Dermis microvascular lymphatic vessel endothelial cell (primary cell): ENCODE data around the gene CYTH4. TPM values are rescaled to one million over a fixed set of nuclear protein-coding genes. Genes with fewer than 3 reads are reported as not detected.

Experiments used
- DNase-seq, 2 donors: peaks; one replicate each; pipeline versions ENCODE4 v3.0.0 to v3.0.0-alpha.2; 2010; ENCODE audit warnings: low read depth in 2 of 2
- total RNA-seq: library from RNA; depleted of rRNA; stranded (reverse); fragments of >200 nt; gene quantifications from 2 replicates; pipeline ENCODE4 v1.2.1, GENCODE V29; 2014

Gene CYTH4
- total RNA-seq, 1 donor from 2014 or later = 0.13 TPM

DNA sequence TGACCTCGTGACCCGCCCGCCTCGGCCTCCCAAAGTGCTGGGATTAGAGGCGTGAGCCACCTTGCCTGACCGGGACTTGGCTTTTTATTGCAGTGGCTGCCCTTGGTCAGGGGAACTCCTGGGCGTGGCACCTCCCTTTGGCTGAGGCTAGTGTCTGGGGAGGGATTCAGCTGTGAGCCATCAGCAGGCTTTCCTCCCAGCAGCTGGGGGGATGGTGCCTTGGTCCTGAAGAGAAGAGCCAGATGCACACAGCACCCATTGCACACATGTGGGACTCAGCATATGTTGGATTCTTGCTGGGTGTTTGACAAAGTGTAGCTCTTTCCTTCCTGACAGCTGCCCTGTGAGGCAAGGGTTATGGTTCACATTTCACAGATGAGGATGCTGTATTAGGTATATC, 8.4 kb downstream of the CYTH4 start:
- DNase-seq = no peak

DNA sequence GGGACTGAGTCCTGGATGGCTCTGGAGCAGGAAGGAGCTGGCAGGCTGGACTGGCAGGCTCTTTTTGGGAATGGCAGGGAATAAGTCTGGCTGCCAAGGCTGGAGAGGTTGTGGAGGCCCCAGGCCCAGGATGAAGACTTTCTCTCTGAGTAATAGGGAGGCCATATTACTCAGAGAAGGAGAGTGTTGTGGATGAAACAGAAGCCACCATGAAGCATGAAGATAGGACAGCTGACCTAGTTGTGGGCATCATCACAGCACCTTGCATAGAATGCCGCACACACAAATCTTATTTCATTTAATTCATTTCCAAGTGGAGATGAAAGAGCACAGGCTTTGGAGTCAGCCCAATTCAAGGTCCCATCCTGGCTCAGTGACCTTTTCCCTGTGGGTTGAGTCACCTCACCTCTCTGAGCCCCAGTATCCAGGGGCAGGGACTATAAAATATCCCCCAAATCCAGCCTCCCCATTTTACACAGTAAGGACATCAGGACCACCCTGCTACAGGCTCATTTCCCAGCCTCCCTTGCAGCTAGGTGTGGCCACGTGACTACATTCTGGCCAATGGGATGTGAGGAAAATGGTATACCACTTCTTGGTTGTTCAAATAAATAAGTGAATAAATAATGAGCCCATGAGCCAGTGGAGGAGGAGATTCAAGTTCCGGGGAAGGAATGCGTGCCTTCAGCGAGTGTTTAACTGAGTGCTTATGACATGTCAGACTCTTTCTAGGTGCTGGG, 9.4 kb downstream of the CYTH4 start:
- no peak for DNase-seq

DNA sequence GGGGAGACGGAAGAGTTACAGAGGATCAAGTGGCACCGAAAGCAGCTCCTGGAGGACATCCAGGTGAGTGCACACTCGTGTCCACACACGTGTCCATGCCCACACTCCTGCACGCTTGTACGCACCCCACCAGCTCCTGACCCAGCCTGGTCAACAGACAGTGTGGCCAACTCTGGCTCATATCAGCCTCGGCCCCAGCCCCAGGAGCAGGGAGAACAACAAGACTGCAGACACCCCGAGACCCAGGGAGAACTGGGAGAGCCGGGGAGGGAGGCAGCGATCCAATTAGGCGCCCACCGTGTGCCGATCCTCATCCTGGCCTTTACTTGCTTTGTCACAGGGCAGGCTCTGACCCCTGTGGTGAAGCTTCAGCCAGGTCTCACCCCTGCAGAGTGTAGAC, 10.3 kb downstream of the CYTH4 start:
- no peak for DNase-seq

DNA sequence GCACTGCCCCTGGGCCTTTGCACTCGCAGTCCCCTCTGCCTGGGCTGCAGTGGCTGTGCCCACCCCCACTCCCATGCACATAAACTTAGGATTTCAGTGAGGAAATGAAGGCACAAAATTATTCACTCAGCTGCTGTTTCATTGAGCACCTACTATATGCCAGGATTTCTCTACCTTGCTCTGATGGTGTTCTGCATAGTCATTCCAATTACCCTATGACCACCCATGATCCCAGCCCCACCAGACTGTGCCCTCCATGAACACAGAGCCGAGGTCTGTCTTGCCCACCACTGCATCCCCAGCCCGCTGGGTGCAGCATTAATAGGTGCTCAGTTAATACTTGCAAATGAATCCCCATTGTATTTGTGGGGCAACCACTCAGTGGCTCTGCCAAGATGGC, 10.9 kb downstream of the CYTH4 start:
- DNase-seq = no peak

DNA sequence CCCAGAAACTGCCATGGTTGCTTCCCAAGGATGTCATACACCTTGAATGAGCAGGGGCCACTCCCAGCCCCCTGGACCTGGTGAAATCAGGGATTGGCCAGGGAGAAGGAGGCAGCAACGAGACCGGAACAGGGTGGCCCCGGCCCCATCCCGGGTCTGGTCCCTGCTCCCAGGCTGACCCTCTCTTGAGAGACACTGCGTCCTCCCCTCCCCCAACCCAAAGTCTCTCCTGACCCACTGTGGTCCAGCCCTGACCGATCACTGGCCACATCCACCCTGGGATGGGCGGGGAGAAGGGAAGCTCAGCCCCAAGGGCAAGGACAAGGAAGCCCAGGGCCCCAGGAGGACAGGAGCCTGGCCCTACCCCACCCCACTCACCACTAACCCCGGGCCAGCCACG, 12.4 kb downstream of the CYTH4 start:
- no peak for DNase-seq

DNA sequence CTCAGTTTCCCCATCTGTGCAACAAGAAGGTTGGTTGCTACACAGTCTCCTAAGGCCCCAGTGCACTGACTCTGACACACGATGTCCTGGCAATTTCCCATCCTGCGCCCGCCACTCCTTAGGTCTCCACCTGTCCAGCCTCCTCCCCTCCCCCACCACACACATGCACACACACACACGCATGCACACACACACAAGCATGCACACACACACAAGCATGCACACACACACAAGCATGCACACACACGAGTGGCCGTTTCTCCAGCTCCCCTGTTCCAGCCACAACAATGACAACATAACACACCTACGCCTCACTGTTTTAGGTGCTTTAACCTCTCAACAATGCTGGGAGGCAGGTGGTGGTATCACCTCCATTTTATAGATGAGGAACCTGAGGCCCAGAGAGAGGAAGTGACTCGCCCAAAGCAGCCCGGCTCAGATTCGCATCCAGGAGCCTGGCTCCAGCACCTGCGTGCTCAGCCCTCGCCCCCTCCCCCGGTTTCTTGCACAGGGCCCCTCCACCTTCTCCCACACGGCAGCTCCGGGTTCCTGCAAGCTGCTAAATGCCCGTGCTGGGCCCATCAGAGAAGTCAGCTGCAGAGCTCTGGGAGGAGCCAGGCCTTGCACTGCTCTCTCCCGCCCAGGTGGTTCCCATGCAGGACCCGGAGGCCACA, 13.0 kb downstream of the CYTH4 start:
- DNase-seq = no peak

DNA sequence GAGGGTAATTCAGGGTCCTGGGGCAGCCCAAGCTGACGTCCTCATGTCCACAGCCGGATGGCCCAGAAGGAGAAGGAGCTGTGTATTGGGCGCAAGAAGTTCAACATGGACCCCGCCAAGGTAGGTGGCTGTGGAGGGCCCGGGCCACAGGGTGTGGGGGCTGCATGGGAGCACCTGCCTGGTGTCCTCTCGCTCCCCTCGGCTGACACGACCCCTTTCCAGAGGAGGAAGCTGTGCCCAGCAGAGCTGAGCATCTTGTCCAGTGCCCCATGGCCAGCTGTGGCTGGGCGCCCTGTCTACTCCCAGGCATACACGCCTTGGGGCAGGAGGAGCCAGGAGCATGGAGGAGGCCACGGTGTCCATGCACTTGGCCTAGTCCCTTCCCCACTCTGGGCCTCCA, 13.6 kb downstream of the CYTH4 start:
- no peak for DNase-seq

DNA sequence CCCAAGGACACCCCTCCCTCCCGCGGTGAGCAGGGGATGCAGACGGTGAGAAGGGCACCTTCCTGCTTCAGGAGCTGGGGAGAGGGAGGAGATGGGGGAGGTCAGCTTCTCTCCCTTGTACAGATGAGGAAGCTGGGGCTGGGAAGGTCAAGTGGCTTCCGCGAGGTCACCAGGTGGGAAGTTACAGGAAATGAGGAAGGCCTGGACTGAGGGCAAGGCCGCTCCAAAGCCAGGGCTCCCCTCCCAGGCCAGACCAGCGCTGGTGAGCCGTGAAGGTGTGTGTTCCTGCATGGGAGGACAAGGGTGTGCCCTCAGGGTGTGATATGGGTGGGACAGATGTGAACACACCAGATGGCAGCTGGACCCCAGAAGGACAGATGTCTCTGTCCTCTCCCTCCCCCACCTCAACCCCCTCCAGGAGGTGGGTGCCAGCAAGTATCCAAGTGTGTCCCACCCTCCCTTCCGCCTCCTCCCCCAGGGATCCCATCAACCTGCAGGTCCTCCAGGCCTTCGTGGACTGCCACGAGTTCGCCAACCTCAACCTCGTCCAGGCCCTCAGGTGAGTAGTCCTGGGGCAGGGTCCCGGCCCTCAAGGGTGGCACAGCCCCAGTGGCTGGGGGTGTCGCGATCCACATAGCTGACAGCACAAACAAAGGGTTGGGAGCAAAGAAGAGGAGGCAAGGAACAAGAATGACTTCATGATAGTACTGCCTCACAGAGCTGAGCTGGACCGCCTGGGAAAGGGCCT, 16.6 kb downstream of the CYTH4 start:
- DNase-seq = no peak

DNA sequence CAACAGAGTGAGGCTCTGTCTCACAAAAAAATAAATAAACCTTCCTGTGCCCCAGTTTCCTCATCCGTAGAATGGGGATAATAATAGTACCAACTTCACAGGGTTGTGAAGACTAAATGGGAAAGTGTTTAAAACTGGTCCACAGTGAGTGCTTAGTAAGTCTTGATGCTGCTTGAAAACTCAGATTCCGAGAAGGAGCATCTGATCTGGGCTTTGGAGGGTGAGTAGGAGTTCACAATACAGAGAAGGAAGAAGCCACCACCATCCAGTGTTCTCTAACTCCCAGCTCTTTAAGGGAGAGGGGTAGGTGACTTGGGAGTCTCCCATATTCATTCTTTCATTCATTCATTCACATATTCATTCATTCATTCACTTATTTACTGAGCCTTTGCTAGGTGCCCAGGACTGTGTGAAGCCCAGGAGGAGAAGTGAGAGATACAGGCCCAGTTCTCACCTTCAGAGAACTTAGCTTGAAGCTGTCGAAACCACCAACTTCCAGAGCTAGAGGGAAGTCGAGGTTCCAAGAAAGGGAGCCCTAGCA, 17.7 kb downstream of the CYTH4 start:
- no peak for DNase-seq

DNA sequence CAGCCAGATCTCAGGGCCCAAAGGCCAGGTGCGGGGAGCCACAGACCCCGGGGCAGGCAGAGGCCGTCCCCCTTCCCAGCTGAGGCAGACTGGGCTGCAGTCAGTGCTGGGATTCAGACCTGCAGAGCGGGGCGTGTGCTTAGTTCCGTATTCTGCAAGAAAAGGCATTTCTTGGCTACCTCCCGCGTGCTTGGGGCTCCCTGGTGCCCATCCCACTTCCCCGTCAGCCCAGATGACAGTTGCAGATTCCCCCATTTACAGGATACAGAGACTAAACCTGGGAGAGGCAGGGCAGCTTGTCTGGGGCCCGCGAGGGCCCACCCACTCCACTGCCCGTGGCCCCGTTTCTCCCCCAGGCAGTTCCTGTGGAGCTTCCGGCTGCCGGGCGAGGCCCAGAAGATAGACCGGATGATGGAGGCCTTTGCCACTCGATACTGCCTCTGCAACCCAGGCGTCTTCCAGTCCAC, 18.3 kb downstream of the CYTH4 start:
- no peak for DNase-seq

DNA sequence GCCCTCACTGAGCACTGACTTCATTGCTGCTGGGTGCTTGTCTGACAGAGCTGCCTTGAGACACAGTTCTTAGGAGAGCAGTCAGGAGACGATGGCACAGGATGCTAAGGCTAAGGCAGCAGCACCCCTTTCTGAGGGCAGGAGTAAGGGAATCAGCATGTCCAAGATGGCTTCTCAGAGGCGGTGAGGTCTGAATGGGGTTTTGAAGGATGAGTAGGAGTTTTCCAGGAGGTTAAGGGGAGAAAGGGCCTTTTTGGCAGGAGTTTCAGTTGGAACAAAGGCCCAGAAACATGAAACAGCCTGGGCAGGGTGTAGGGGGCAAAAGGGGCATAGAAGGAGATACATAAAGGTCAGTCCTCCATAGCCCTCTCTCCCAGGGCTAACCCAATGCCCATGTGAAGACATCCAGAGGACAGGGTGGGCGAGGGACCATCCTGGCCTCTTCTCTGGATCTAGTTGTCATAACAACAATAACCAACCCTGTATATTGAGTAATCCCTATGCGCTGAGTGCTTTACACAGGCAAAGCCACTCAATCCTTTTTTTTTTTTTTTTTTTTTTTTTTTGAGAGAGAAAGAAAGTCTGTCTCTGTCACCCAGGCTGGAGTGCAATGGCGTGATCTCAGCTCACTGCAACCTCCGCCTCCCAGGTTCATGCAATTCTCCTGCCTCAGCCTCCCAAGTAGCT, 19.0 kb downstream of the CYTH4 start:
- no peak for DNase-seq

DNA sequence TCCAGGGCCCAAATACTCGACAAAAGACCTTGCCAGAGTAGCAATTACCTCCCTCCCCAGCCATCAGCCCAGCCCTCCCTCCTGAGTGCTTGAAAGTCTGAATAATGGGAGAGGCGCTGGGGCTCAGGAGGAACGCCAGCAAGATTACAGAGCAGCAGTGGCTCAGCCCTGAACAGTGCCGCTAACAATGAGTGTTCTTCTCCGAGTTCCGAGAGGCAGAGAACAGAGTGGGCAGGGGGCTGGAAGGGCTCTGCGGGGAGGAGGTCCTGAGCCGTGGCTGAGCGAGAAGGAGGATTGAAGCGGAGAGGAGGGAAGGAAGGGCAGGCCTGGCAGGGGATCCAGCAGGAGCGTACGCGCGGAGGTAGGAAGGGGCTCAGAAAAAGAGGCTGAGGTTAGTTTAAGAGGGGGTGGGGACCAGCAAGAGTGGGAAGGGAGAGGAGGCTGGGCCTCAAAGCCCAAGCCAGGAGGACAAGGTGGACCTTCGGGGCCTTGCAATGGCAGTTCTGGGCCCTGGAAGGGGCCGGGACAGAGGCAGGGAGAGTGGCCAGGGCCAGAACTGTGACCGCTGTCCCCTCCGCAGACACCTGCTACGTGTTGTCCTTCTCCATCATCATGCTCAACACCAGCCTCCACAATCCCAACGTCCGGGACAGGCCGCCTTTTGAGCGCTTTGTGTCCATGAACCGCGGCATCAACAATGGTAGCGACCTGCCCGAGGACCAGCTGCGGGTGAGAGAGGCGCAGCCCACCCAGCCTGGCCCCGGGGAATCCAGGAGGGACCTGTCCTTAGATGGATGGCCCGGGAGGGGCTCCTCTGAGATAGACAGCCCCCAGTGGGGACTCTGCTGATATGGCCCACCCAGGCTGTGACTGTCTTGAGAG, 20.6 kb downstream of the CYTH4 start:
- DNase-seq = no peak

DNA sequence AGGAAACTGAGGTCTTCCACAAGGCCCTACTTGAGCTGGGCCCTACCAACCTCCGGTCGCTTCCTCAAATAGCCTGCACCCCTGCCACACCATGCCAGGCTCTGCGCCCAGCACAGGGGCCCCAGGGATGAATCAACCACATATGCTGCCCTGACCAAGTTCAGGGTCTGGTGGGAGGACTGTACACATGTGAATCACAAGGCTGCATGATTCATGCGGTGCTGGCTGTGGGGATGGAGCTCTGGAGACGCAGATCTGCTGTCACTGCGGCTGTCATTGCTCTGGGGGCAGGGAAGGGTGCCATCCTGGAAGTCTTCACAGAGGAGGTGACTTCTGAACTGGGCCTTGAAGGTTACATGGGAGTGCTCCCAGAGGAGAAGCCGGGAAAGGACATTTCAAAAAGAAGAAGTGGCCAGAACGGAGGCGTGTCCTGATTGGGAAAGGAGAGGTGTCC, 21.5 kb downstream of the CYTH4 start:
- peak; percentile 9 to 88 for DNase-seq

DNA sequence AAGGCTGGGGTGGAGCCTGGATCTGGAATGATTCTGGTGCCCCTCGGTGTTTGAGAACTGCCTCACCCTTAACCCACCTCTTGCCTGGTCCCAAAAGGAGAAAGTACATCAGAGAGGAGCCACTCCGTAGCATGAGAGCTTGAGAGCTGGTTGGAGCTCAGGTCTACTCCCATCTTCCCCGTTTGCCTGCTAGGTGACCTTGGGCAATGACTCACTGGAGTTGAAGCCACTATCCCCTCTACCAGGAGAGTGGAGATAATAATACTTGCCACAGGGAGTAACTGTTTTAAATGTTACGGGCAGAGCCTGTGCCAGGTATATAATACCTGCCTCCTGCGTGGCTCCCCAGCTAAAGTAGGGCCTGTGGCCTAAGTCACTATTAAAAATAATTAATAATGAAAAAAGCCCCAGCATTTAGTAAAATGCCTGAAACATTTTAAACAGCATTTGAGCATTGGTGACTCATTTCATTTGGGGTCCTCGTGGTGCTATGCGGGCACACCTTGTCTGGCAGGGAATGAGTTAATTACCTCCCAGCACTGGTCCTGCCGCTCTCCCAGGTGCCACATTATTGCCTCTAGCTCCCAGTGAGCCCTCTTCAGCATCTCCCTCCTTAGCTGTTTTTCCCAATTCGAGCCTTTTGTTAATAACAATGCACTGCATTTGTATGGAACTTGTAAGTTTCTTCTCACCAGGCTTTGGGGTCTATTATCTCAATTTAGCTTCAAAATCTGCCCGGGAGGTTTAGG, 22.5 kb downstream of the CYTH4 start:
- peak in 1 of 2 donors; percentile 51 for DNase-seq

DNA sequence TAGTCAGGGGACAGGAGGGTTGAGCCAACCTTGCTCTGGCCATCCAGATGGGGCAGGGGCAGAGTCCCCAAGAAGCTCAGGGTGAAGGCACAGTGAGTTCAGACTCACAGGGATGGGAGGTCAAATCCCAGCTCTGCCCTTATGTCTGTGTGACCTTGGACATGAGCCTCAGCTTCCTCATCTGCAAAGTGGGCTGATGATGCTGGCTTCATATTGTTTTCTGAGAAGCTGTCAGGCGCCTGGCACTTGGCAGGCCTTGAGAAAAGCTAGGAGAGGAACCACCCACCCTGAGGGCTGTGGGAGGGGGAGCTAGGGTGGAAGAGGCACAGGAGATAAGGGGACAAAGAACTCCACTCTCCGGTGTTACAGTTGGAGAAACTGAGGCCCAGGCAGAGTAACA, 23.6 kb downstream of the CYTH4 start:
- no peak for DNase-seq

DNA sequence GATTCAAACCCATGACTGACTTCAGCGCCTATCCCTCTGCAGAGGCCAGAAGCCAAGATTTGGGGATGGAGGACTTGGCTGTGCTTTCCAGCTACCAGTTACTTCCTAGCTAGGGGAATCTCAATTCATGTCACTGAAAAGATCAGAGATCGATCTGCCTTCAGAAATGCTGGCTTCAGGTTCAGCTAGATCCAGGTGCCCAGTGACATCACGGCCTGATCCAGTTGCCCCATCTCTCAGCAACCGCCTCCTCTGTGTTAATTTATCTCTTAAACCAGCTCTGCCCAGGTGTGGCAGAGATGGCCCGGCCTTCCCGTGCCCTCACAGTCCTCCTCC, 24.2 kb downstream of the CYTH4 start:
- no peak for DNase-seq

DNA sequence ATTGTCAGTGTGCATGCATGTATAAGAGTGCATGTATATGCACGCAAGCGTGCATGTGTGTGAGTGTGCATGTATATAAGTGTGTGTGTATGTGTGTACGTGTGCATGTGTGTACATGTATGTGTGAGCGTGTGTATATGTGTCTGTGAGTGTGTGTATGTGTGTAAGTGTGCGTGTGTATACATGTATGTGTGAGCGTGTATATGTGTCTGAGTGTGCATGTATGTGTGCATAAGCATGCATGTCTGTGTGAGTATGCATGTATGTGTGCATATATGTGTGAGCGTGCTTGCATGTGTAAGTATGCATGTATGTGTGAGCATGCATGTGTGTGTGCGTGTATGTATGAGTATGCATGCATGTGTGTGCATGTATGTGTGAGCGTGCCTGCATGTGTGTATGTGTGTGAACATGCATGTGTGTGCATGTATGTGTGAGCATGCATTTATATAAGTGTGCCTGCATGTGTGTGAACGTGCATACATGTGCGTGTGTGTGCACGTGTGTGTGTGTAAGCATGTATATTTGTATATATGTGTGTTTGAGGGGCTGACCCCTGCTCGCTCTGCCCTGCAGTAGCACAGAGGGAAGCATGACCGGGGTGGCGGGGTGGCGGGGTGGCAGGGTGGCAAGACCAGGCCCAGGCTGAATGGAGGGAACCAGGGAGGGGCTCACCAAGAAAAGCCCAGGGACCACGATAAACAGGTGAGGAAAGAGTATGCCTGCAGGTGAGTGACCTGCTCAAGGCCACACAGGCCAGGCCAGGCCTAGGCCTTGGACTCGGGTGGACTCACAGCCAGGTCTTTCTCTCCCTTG, 26.3 kb downstream of the CYTH4 start:
- DNase-seq = no peak

DNA sequence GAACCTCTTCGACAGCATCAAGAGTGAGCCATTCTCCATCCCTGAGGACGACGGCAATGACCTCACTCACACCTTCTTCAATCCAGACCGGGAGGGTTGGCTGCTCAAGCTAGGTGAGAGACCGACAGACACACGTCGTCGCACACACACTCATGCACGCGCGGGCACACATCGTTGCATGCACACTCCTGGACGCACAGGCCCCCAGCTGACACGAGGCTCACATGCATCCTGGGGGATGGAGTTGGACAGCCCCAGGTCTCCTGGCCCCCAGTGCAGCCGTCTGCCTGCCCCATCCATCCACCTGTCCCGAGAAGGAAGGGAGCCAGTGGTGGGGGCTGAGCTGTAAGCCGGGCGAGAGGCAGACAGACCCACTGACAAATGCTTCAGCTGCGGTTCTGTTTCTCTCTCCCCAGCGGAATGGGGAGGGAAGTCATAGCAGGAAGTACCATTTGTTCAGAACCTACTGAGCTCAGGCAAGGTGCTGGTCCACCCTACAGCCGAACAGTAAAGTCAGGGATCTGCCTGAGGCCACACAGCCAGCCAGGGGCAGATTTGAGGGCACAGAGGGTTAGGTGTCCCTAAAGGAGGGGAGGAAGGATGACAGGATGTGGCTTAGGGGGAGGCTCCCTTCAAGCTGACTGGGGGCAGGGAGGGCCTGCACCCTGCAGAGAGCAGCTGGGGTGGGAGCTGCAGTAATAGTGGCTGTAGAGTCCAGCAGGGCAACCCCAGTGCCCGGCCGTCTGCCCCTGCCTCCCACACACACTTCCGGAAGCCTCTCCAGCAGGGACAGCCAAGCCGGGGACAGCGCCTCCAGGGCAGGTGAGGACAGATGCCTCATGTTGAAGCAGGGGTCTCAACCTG, 27.1 kb downstream of the CYTH4 start:
- peak in 1 of 2 donors; percentile 21 for DNase-seq
